Measurements from ENCODE around the gene BNIP1.

GRCh38 chr5:173114536-173114935 is 29.8 kb upstream of the BNIP1 start:
- no peak for TF ChIP-seq EP300 (IDR thresholded peaks at IDR 0.05)
- no peak for TF ChIP-seq CTCF (IDR thresholded peaks at IDR 0.05)
- no peak for TF ChIP-seq POLR2AphosphoS5 (IDR thresholded peaks at IDR 0.05)

Data from gastroesophageal sphincter (tissue), 3 donors.